GM13976 (cell line): ENCODE data around the gene PLOD2.

Source experiments
- DNase-seq: peaks from one replicate; pipeline ENCODE4 v3.0.0; 2012; ENCODE audit warnings: low spot score
- CTCF ChIP-seq: IDR thresholded peaks from 2 replicates; pipeline ENCODE4 v1.5.1; 2012; ENCODE audit warnings: borderline replicate concordance, mild to moderate bottlenecking; ENCODE audit not compliant: insufficient read depth; ENCODE audit errors: extremely low read depth, missing control alignments, control extremely low read depth
- in situ Hi-C: fragments of 300-500 bp; cut with MboI; formaldehyde crosslinking; loops from one replicate; pipeline ENCODE4 v1.12.0; 2022; ENCODE audit warnings: low sequenced_read_pairs, mixed read lengths, inconsistent platforms; ENCODE audit not compliant: unreplicated experiment

The PLOD2 gene

DNA sequence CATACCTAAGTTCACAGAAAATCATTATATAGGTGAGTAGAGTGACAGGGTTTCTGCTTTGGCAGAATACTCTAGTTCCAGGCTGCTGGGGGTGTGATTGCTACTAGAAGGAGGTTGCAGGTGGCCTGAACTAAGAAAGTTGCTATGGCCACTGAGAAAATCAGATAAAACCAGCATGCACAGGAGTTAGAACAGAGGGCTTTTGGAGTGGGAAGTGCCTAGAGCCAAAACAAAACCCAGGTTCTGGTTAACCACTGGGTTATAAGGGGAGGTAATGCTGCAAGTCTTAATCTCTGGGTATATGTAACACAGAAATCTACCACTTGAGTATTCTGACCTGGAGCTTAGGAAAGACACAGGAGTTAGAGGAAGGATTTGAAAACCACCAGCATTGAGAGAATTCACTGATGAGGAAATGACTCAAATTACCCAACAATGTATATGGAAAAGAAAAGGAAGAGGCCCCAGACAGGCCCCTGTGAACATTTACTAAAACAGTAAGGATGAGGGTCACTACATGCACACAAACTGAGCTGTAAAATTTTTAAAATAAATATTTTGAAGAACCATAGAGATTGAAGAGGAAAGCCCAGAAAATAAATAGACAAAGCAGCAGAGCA lies 60.0 kb downstream of the PLOD2 start:
- in situ Hi-C loops, result no loop called here
- no peak for DNase-seq
- TF ChIP-seq CTCF, result no peak

DNA sequence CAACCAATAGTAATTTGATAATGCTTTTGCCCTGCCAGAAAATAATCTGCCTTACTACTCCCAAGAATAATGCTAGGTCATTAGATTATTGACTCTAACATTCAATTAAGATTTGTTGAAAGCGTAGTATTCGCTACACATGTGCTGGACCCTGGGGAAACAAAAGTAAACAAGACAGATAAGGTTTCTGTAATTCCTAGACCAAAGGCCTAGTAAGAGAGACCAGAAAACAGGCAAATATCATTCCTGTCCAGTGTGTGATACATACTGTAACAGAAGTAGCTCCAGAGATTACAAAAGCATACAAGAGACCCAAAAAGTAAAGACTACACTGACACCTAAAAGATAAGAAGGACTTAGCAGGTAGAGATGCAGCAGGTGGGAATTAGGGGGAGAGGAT lies 60.8 kb downstream of the PLOD2 start:
- in situ Hi-C loops, result no loop called here

GRCh38 chr3:146099316-146099715 lies 61.7 kb downstream of the PLOD2 start:
- TF ChIP-seq CTCF, result no peak
- in situ Hi-C loops, result no loop called here
- DNase-seq, result no peak

More for the DNA sequence above, 60.8 kb downstream of the PLOD2 start:
- no peak for TF ChIP-seq CTCF
- no peak for DNase-seq

GRCh38 chr3:146093896-146094295 lies 67.1 kb downstream of the PLOD2 start:
- DNase-seq, result no peak
- in situ Hi-C loops, result no loop called here
- no peak for TF ChIP-seq CTCF

GRCh38 chr3:146092230-146092629 lies 68.8 kb downstream of the PLOD2 start:
- no peak for DNase-seq
- in situ Hi-C loops, result no loop called here
- no peak for TF ChIP-seq CTCF

DNA sequence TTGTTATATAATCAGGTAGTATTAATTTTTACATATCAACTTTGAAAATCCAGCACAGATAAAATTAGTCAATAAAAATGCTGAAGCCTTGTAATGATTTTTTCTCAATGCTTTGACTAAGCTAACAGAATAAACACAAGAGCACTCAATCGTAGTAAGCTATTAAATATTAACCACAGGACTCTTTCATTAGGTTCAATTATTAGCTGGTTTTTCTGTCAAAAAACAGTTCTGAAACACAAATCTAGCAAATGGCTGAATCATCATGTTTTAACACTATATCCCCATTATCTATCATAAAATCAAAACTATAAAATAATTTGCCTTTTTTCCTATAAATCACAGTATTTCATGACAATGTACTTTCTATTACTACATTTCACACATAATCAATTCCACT lies 69.6 kb downstream of the PLOD2 start:
- no peak for DNase-seq
- in situ Hi-C loops, result no loop called here
- no peak for TF ChIP-seq CTCF

- no peak for TF ChIP-seq CTCF
- DNase-seq, result no peak
- in situ Hi-C loops, result no loop called here
These were observed 70.5 kb downstream of the PLOD2 start for GRCh38 chr3:146090521-146090920.
